GM18508 (cell line): Measurements from ENCODE around the gene ZDHHC20.

Experiments
- ATAC-seq: cut with Tn5 transposase; IDR thresholded peaks from one replicate; pipeline ENCODE4 v1.9.1; 2021; ENCODE audit warnings: moderate number of reproducible peaks; ENCODE audit not compliant: insufficient read depth, unreplicated experiment

ZDHHC20 gene

GRCh38 chr13:21458813-21459701, at the start of gene ZDHHC20:
Gene ZDHHC20, minus strand, starts transcription at chr13:21459303. Its CDS starts 132 bp downstream, at chr13:21459171.
- peak; percentile 46 for ATAC-seq

GRCh38 chr13:21504379-21504778, 45.3 kb upstream of the ZDHHC20 start:
- no peak for ATAC-seq

GRCh38 chr13:21501686-21502085, 42.6 kb upstream of the ZDHHC20 start:
- no peak for ATAC-seq

- ATAC-seq = no peak
Measured at GRCh38 chr13:21486322-21486721, 27.2 kb upstream of the ZDHHC20 start.

GRCh38 chr13:21483748-21484147, 24.6 kb upstream of the ZDHHC20 start:
- ATAC-seq = no peak

- no peak for ATAC-seq
Measured at GRCh38 chr13:21481359-21481758, 22.3 kb upstream of the ZDHHC20 start.

- ATAC-seq = no peak
Measured at GRCh38 chr13:21478881-21479808, 20.0 kb upstream of the ZDHHC20 start.

- peak; percentile 58 for ATAC-seq
Measured at GRCh38 chr13:21476893-21477472, 17.9 kb upstream of the ZDHHC20 start.

- ATAC-seq = no peak
Measured at GRCh38 chr13:21475115-21475514, 16.0 kb upstream of the ZDHHC20 start.

GRCh38 chr13:21470785-21471184, 11.7 kb upstream of the ZDHHC20 start:
- ATAC-seq = no peak

- no peak for ATAC-seq
Measured at GRCh38 chr13:21466527-21466926, 7.4 kb upstream of the ZDHHC20 start.

GRCh38 chr13:21465710-21466160, 6.6 kb upstream of the ZDHHC20 start:
- ATAC-seq = no peak

- no peak for ATAC-seq
Measured at GRCh38 chr13:21463424-21463823, 4.3 kb upstream of the ZDHHC20 start.

GRCh38 chr13:21461131-21461530, 2.0 kb upstream of the ZDHHC20 start:
- no peak for ATAC-seq

GRCh38 chr13:21458451-21458812, 671 bp downstream of the ZDHHC20 start:
- ATAC-seq = no peak

- ATAC-seq = no peak
Measured at GRCh38 chr13:21453387-21454081, 5.6 kb downstream of the ZDHHC20 start.

- no peak for ATAC-seq
Measured at GRCh38 chr13:21450936-21451335, 8.2 kb downstream of the ZDHHC20 start.

- no peak for ATAC-seq
Measured at GRCh38 chr13:21446656-21447055, 12.4 kb downstream of the ZDHHC20 start.

- no peak for ATAC-seq
Measured at GRCh38 chr13:21445759-21446158, 13.3 kb downstream of the ZDHHC20 start.

GRCh38 chr13:21443171-21443570, 15.9 kb downstream of the ZDHHC20 start:
- no peak for ATAC-seq
